Smooth muscle cell (in vitro differentiated cells): ENCODE data around the gene TTC39C. TPM values are rescaled to one million over a fixed set of nuclear protein-coding genes. Genes with fewer than 3 reads are reported as not detected.

Source experiments
- DNase-seq: peaks from one replicate; lab custom pipeline; 2025; ENCODE audit not compliant: unreplicated experiment; lab: John Stamatoyannopoulos, UW
- H2AFZ ChIP-seq: fragments of 200-600 bp; sonication (generic); 2 replicates; pipeline ENCODE4 v1.6.0; 2016; ENCODE audit warnings: antibody characterized with exemption, low read depth, mild to moderate bottlenecking
- H3F3A ChIP-seq: fragments of 200-600 bp; sonication (generic); 2 replicates; pipeline ENCODE4 v1.6.0; 2017; ENCODE audit warnings: antibody characterized with exemption, low read depth
- H3K27ac ChIP-seq: fragments of 200-600 bp; sonication (generic); 2 replicates; pipeline ENCODE4 v1.5.1; 2016; ENCODE audit warnings: low read depth, mild to moderate bottlenecking
- H3K27me3 ChIP-seq: fragments of 200-600 bp; sonication (generic); 2 replicates; pipeline ENCODE4 v1.6.1; 2016; ENCODE audit warnings: low read depth, mild to moderate bottlenecking
- H3K36me3 ChIP-seq: fragments of 200-600 bp; sonication (generic); 2 replicates; pipeline ENCODE4 v1.5.1; 2016; ENCODE audit warnings: low read depth
- H3K4me1 ChIP-seq: fragments of 200-600 bp; sonication (generic); 2 replicates; pipeline ENCODE4 v1.5.1; 2016; ENCODE audit warnings: low read depth
- H3K4me2 ChIP-seq: fragments of 200-600 bp; sonication (generic); 2 replicates; pipeline ENCODE4 v1.6.0; 2016; ENCODE audit warnings: mild to moderate bottlenecking
- H3K4me3 ChIP-seq: fragments of 200-600 bp; sonication (generic); 2 replicates; pipeline ENCODE4 v1.5.1; 2016; ENCODE audit warnings: mild to moderate bottlenecking
- H3K79me2 ChIP-seq: fragments of 200-600 bp; sonication (generic); 2 replicates; pipeline ENCODE4 v1.6.0; 2016; ENCODE audit warnings: low read depth, mild to moderate bottlenecking
- H3K9ac ChIP-seq: fragments of 200-600 bp; sonication (generic); 2 replicates; pipeline ENCODE4 v1.6.0; 2016; ENCODE audit warnings: low read depth
- H3K9me3 ChIP-seq: fragments of 200-600 bp; sonication (generic); replicated peaks from 2 replicates; pipeline ENCODE4 v1.5.1; 2016; ENCODE audit warnings: low read depth
- H4K20me1 ChIP-seq: fragments of 200-600 bp; sonication (generic); 2 replicates; pipeline ENCODE4 v1.6.0; 2016; ENCODE audit warnings: low read depth
- WGBS: methylation state at CpG from one replicate; pipeline ENCODE4 v1.1.7; 2016; ENCODE audit warnings: low lambda C conversion rate; 5-methylcytosine and 5-hydroxymethylcytosine counted together
- polyA plus RNA-seq: library from polyadenylated mRNA; unstranded; fragments of >200 nt; fragmentation: Nextera tagmentation; extraction: Ambion mirVana; gene quantifications from 2 replicates; pipeline ENCODE4 v1.2.1, GENCODE V29; 2016
- total RNA-seq: library from RNA; depleted of rRNA; stranded (reverse); fragments of >200 nt; gene quantifications from 2 replicates; pipeline ENCODE4 v1.2.3, GENCODE V29; 2014
- TF ChIP-seq, protein P1 (sequence below): fragments of 200-600 bp; sonication (generic); IDR thresholded peaks from 2 replicates; pipeline ENCODE4 v1.5.1; 2017; ENCODE audit warnings: borderline replicate concordance, mild to moderate bottlenecking, antibody characterized with exemption; ENCODE audit not compliant: insufficient read depth, poor library complexity, severe bottlenecking

Gene TTC39C
- total and polyA plus RNA-seq, 2 experiments from 2014 or later: 3.1 to 10.4 TPM

- Histone ChIP-seq H3K4me3 (no peak overlapping the region), H3K27me3 (no peaks in the 10 kb centered on the region), H3K36me3 (peaks cover 1% of the 10 kb centered on the region), H3K9ac (no peak overlapping the region), H2AFZ (no peak overlapping the region), H3K79me2 (no peaks in the 10 kb centered on the region), H3K4me1 (peaks cover 10% of the 10 kb centered on the region), H3K27ac (peak overlapping the region; percentile 26), H3F3A (peaks cover 4% of the 10 kb centered on the region), H3K9me3 (no peaks in the 10 kb centered on the region), H4K20me1 (no peaks in the 10 kb centered on the region), H3K4me2 (no peak overlapping the region)
- WGBS: 26% methylated on average over 13 of the region's 13 CpGs
- TF ChIP-seq, protein P1, sequence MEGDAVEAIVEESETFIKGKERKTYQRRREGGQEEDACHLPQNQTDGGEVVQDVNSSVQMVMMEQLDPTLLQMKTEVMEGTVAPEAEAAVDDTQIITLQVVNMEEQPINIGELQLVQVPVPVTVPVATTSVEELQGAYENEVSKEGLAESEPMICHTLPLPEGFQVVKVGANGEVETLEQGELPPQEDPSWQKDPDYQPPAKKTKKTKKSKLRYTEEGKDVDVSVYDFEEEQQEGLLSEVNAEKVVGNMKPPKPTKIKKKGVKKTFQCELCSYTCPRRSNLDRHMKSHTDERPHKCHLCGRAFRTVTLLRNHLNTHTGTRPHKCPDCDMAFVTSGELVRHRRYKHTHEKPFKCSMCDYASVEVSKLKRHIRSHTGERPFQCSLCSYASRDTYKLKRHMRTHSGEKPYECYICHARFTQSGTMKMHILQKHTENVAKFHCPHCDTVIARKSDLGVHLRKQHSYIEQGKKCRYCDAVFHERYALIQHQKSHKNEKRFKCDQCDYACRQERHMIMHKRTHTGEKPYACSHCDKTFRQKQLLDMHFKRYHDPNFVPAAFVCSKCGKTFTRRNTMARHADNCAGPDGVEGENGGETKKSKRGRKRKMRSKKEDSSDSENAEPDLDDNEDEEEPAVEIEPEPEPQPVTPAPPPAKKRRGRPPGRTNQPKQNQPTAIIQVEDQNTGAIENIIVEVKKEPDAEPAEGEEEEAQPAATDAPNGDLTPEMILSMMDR: peak; percentile 31
- DNase-seq: peak; percentile 31
Measured at GRCh38 chr18:24075767-24076597, 61.4 kb downstream of the TTC39C start.

DNA sequence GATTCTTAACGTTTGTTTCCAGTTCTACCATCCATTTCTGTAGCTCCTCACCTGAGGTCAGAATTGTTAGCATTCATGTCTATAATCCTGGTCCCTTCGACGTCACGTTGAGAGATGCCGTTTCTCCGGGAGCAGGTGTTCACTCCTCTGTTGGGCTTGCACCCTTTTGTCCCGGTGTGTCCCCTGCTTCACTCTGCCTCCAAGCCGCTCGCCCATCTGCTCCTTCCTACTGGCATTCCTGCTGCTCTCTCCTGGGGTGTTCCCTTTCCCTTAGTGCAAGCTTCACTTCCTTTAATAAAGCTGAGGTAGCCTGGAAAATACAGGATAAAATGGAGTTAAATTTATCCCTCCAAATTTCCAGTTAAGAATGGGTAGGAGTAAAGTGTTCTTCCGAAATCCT lies 62.4 kb downstream of the TTC39C start:
- H3K9ac ChIP-seq: no peak overlapping the region
- TF ChIP-seq, protein P1: no peak
- H3K4me3 ChIP-seq: no peak overlapping the region

DNA sequence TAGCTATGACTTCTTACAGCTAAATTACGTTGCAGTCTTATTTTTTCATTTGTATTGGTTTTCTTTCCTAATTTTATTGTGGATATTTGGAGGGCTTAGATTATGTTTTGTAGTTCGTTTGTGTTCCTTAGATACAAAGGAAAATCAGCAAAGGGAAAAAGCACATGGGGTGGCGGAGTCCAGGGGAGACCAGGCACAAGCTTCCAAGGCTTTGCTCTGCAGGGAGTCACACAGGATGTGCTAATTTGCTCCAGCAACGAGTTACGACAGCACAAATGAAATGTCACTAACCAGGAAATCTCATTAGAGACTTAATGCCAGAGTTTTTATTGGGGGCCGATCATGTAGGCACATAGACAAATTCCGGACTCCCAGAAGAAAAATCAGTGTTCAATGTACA lies 63.8 kb downstream of the TTC39C start:
- no peak overlapping the region for H2AFZ ChIP-seq
- H3K4me3 ChIP-seq: no peak overlapping the region
- no peaks in the 10 kb centered on the region for H3K9me3 ChIP-seq
- no peaks in the 10 kb centered on the region for H4K20me1 ChIP-seq
- no peaks in the 10 kb centered on the region for H3K79me2 ChIP-seq
- H3K27me3 ChIP-seq: no peaks in the 10 kb centered on the region
- H3F3A ChIP-seq: peaks cover 4% of the 10 kb centered on the region
- no peak overlapping the region for H3K4me2 ChIP-seq
- peaks cover 10% of the 10 kb centered on the region for H3K4me1 ChIP-seq
- H3K36me3 ChIP-seq: peaks cover 5% of the 10 kb centered on the region
- no peak overlapping the region for H3K9ac ChIP-seq
- H3K27ac ChIP-seq: no peak overlapping the region
- WGBS: 84% methylated on average over 7 of the region's 7 CpGs
- TF ChIP-seq, protein P1: no peak
- no peak for DNase-seq

More for the DNA sequence above, 62.4 kb downstream of the TTC39C start:
- no peak overlapping the region for H2AFZ ChIP-seq
- H3K36me3 ChIP-seq: peaks cover 5% of the 10 kb centered on the region
- H3F3A ChIP-seq: peaks cover 4% of the 10 kb centered on the region
- H3K27me3 ChIP-seq: no peaks in the 10 kb centered on the region
- peaks cover 10% of the 10 kb centered on the region for H3K4me1 ChIP-seq
- H3K4me2 ChIP-seq: no peak overlapping the region
- H3K27ac ChIP-seq: no peak overlapping the region
- H3K9me3 ChIP-seq: no peaks in the 10 kb centered on the region
- no peaks in the 10 kb centered on the region for H4K20me1 ChIP-seq
- DNase-seq: no peak
- H3K79me2 ChIP-seq: no peaks in the 10 kb centered on the region
- 96% methylated on average over 10 of the region's 10 CpGs for WGBS
